Activated CD4-positive, CD25-positive, alpha-beta regulatory T cell treated with anti-CD3 and anti-CD28 coated beads, Interleukin-2, amount 50 U/mL, for 16 hours (primary cell): Measurements from ENCODE around the gene RHBDL3.

ENCODE experiments used
- DNase-seq: peaks from one replicate; pipeline ENCODE4 v3.0.0-alpha.2; 2020; ENCODE audit warnings: low read depth, low spot score

Gene RHBDL3

DNA sequence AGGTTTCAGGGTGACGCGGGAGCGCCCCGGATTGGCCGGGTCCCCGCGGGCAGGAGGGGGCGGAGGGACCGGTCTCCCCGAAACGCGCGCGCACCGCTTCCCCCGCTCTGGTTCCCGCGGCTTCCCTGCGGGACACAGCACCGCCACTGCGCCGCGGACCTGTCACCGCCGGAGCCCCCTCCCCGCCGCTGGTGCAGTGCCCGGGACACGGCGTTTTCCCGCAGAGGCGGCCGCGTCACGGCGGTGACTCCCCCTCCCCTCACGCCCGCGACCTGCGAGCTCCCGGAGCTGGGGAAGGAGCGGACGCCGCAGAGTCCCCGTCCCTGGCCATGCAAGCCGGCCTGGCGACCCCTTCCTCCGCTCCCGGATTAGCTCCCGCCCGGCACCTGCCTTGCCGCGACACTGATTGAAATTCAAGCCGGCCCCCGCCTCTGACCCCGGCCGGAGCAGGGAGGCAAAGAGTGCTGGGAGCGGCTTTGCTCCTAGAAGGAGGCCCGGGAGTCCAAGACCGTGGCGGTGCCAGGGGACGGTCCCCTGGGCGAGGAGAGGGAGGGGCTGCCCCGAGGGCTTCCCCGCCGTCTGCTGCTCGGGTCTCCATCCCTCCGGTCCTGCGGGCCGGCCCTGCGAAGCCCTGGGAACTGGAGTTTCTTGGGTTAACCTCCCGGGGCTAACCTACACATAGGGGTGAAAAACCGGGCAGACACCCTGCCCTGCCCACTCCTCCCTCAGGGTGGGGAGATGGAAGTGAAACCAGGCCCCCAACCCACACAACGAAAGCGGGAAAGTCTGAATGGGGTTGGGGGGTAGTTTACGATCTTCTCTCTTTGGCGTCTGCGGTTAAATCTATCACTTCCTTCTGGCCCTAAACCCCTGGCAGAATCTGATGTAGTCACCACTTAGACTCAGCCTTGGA is 1.0 kb downstream of the RHBDL3 start:
- no peak for DNase-seq

- no peak for DNase-seq
Measured at GRCh38 chr17:32267690-32268205, 2.1 kb downstream of the RHBDL3 start.

GRCh38 chr17:32268734-32269288 is 3.2 kb downstream of the RHBDL3 start:
- DNase-seq, result no peak

DNA sequence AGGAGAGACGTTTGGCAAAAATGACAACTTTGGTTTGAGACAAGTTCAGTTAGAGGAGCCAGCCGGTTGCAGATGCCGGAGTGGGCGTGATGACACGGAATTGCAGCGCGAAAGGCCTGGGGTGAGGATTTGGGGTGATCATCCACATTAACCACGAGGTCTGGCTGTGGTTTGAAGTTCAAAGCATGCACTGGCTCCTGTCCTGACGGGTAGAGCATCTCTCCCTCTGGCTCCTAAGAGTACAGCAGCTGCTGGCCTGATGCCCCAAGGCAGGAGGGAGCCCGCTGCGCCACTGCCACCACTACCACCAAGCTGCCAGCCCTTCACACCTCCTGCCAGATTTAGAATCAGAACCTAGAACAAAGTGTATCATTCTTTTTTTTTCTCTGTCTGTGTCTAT is 3.7 kb downstream of the RHBDL3 start:
- no peak for DNase-seq

DNA sequence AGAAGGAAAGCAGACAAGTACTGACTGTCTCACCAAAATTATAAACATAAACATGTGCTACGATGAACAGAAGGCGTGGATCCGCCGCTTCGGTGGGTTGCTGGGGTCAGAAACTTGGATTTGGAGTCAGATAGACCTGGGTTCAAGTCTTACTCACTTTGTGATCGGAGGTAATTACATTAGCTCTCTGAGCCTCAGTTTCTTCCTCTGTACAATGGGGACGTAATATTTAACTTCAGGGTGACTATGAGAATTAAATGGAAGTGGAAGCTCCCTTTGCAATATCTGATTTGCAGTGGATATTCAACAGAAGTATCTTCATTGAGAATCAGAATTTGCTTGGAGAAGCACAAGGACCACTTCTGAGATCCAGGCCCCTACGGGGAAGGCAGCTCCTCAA is 6.2 kb downstream of the RHBDL3 start:
- no peak for DNase-seq

GRCh38 chr17:32274101-32274500 is 8.5 kb downstream of the RHBDL3 start:
- no peak for DNase-seq

DNA sequence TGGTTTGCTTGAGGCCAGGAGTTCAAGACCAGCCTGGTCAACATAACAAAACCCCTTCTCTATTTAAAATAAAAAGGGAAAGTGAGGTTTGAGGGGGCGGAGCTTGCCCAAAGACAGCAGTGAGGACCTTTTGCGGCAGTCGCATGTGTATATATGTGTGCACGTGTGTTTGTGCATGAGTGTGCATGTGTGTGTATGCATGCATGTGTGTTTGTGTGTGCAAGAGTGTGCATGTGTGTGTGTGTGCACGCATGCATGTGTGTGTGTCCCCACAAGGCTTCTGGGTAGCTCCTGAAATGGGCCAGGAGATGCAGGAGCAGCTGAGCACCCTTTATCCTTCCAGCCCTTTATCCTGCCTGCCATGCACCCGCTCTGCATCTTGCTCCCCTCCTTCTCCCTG is 9.0 kb downstream of the RHBDL3 start:
- DNase-seq, result no peak

DNA sequence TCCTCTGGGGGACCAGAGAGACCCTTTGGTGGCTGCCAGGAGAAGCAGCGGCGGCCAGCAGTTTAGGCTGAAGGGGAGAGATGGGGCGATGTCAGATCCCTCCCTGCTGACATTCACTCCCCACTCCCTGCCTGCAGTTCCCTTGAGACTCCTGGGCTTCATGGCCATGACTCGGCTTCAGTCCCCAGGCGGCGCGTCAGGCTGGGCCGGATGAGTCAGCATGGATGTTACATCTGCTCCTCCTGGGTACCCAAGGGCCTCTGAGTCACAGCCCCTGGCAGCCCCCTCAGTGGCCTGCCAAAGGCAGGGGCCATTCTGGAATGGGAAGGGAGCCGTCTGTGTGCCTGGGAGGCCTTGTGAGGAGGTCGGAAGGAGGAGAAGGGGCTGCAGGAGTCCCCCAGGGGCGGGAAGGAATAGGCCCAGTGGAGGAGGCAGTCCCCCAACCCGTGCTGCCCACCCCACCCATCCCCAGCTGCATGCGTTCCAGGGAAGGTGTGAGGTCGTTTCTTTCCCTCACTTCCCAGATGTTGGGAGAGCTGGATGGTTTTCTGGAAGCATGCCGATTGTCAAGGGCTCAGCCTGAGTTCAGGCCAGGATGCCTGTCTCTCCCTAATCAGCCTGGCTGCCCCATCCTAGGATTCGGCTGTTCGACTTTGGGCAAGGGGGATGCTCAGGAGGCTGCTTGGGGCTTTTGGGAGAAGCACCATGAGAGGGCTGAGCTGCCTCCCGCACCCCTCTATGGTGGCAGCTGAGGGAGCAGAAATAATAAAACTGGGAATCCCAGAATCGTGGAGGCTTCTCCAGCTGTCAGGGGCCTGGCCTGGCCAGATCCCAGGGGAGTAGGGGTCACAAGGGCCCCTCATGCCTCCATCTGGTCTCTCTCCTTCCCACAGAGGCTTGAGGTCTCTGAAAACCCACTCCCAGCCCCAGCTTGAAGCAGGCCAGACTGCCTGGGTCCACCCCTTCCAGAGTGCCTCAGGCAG is 9.7 kb downstream of the RHBDL3 start:
- DNase-seq, result no peak

DNA sequence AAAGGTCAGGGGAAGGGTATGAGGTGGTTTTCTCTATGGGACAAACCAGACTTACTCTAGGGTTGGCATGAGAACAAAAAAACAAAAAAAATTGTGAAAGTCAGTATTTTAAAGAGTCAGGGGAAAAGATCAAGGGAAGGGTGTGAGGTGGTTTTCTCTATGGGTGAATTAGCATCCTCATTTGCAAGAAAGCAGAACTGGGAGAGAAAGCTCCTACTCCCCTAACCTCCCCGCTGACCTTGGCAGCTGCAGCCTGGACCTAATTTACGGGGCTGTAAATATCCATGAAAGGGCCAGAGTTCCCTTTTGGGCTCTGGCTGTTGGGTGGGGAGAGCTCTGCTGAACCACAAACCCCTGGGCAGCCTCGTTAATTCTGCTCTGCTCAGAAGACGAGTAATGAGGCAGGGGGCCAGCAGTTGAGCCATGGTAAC is 10.6 kb downstream of the RHBDL3 start:
- no peak for DNase-seq

- DNase-seq, result no peak
Measured at GRCh38 chr17:32277284-32277683, 11.7 kb downstream of the RHBDL3 start.

- DNase-seq, result no peak
Measured at GRCh38 chr17:32278815-32279214, 13.2 kb downstream of the RHBDL3 start.

- no peak for DNase-seq
Measured at GRCh38 chr17:32279891-32280716, 14.5 kb downstream of the RHBDL3 start.

DNA sequence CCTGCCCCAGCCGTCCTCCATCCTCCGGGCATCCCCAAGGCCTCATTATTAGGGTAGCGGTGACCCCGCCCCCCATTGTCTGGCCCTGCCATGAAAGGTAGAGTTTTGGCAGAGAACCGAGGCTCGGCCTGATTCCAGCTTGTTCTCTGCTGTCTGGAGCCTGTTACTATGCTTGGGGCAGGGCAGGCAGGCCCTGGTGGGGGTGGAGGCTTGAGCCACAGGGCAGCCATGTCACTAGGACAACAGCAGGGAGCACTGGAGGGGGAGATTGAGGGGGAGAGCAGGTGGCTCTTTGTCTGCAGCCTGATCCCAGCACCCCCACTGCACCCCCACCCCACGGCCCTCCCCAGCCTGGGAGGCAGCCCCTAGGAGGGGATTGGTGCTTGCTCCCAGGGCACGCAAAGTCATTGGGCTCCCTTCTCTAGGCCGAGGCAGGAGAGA is 15.4 kb downstream of the RHBDL3 start:
- DNase-seq, result no peak

- DNase-seq, result no peak
Measured at GRCh38 chr17:32283745-32284201, 18.1 kb downstream of the RHBDL3 start.

GRCh38 chr17:32285306-32285705 is 19.7 kb downstream of the RHBDL3 start:
- no peak for DNase-seq

- DNase-seq, result no peak
Measured at GRCh38 chr17:32285746-32286517, 20.3 kb downstream of the RHBDL3 start.

- no peak for DNase-seq
Measured at GRCh38 chr17:32286518-32286900, 20.9 kb downstream of the RHBDL3 start.

GRCh38 chr17:32287804-32288511 is 22.3 kb downstream of the RHBDL3 start:
- DNase-seq, result no peak

- DNase-seq, result no peak
Measured at GRCh38 chr17:32288615-32289014, 23.0 kb downstream of the RHBDL3 start.
